Vagina (tissue), 2 donors: ENCODE data around the gene MYO7A. TPM values are rescaled to one million over a fixed set of nuclear protein-coding genes. Genes with fewer than 3 reads are reported as not detected.

Experiments
- DNase-seq, 2 donors: peaks; one replicate each; pipeline ENCODE4 v3.0.0-alpha.2; 2017; ENCODE audit errors: extremely low spot score in 2 of 2
- H3K27ac ChIP-seq: fragments of 200-600 bp; sonication (generic); one replicate; pipeline ENCODE4 v1.5.1; 2019
- H3K27me3 ChIP-seq: fragments of 200-600 bp; sonication (generic); one replicate; pipeline ENCODE4 v1.5.1; 2019
- H3K36me3 ChIP-seq, 2 donors: fragments of 200-600 bp; sonication (generic); one replicate each; pipeline ENCODE4 v1.5.1; 2017 to 2019
- H3K4me1 ChIP-seq: fragments of 200-600 bp; sonication (generic); one replicate; pipeline ENCODE4 v1.5.1; 2019
- H3K4me3 ChIP-seq, 2 donors: fragments of 200-600 bp; sonication (generic); 1 replicate in 1 of 2; 2 replicates in 1 of 2; pipeline ENCODE4 v1.5.1; 2016 to 2019
- H3K9me3 ChIP-seq: fragments of 200-600 bp; sonication (generic); one replicate; pipeline ENCODE4 v1.5.1; 2019
- CTCF ChIP-seq, 3 experiments: fragments of 450-650 bp in 2 of 3; fragments of 200-600 bp in 1 of 3; sonication (generic) in 1 of 3; IDR thresholded peaks; one replicate each; pipeline ENCODE4 v1.5.1; 2017 to 2019; ENCODE audit warnings: antibody characterized with exemption in 3 of 3, mild to moderate bottlenecking in 2 of 3, moderate library complexity in 2 of 3
- POLR2A ChIP-seq, 2 donors: fragments of 450-650 bp; IDR thresholded peaks; one replicate each; pipeline ENCODE4 v1.6.1; 2017; ENCODE audit warnings: antibody characterized with exemption in 2 of 2, mild to moderate bottlenecking in 2 of 2, moderate library complexity in 2 of 2
- POLR2AphosphoS5 ChIP-seq, 2 donors: sonication (generic); formaldehyde crosslinking; IDR thresholded peaks; one replicate each; pipeline ENCODE4 v1.9.0; 2017; ENCODE audit warnings: antibody characterized with exemption in 2 of 2, mild to moderate bottlenecking in 2 of 2, low read depth in 1 of 2; ENCODE audit not compliant: insufficient read depth in 1 of 2
- intact Hi-C: fragments of 100-400 bp; cut with DNase I; formaldehyde crosslinking; loops from one replicate; pipeline ENCODE4 v1.15.1; 2023
- total RNA-seq: library from RNA; depleted of rRNA; stranded (reverse); fragments of >200 nt; gene quantifications from one replicate; pipeline ENCODE4 v1.2.3, GENCODE V29; 2016

MYO7A gene
- total RNA-seq, 1 donor from 2014 or later, result 9.1 TPM

- no peaks in the 10 kb centered on the region for H3K4me1 ChIP-seq
- H3K27me3 ChIP-seq, result no peaks in the 10 kb centered on the region
- H3K36me3 ChIP-seq, result no peaks in the 10 kb centered on the region
- TF ChIP-seq CTCF (IDR thresholded peaks at IDR 0.05), result no peak
- TF ChIP-seq POLR2A (IDR thresholded peaks at IDR 0.05), result no peak
- TF ChIP-seq POLR2AphosphoS5 (IDR thresholded peaks at IDR 0.05; ENCODE audit: insufficient read depth in 1 of 2, low read depth in 1 of 2), result no peak
- H3K27ac ChIP-seq, result no peak overlapping the region
- intact Hi-C loops, result loop anchor here (10.0 kb wide), 1 partner anchor 139 kb away; no protein-coding TSS in a partner anchor
- no peak overlapping the region for H3K4me3 ChIP-seq
- no peaks in the 10 kb centered on the region for H3K9me3 ChIP-seq
- DNase-seq, result no peak
Observed at GRCh38 chr11:77183431-77183984, 55.5 kb downstream of the MYO7A start.

DNA sequence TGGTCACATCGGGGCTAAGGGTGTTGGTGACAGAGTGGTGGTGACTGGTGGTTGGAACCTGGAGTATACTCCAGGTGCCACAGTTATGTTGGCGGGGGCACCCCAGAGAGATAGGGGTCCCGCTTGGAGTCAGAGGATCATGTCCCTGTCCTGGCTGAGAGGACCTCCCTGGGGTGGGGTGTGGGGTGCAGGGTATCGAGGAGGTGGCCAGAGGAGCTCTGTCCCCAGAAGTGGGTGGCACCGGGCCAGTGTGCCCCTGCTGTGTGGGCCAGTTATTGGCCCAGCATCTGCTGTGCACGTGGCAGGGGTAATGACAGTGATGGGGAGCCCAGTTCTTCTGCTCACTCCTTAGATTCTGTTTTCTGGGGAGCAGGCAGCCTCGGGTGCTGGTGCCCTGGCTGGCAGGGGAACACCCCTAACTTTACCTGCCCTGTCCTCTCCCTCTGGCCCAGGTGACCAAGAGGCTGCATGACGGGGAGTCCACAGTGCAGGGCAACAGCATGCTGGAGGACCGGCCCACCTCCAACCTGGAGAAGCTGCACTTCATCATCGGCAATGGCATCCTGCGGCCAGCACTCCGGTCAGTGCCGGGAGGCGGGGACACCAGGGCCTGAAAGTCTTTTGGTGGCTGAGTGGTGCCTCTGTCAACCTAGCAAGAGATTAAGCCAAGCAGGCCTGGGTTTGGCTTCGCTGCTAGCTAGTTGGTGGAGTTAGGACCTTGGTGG, 56.3 kb downstream of the MYO7A start:
- Histone ChIP-seq H3K9me3 (no peaks in the 10 kb centered on the region), H3K4me1 (no peaks in the 10 kb centered on the region), H3K27me3 (no peaks in the 10 kb centered on the region), H3K27ac (no peak overlapping the region), H3K36me3 (no peaks in the 10 kb centered on the region), H3K4me3 (no peak overlapping the region)
- no peak for DNase-seq
- TF ChIP-seq POLR2A (IDR thresholded peaks at IDR 0.05) (no peak), CTCF (IDR thresholded peaks at IDR 0.05) (no peak), POLR2AphosphoS5 (IDR thresholded peaks at IDR 0.05; ENCODE audit: insufficient read depth in 1 of 2, low read depth in 1 of 2) (no peak)
- intact Hi-C loops, result loop anchor here (10.0 kb wide), 1 partner anchor 139 kb away; no protein-coding TSS in a partner anchor

- DNase-seq, result no peak
- no peaks in the 10 kb centered on the region for H3K27me3 ChIP-seq
- TF ChIP-seq CTCF (IDR thresholded peaks at IDR 0.05) (no peak), POLR2AphosphoS5 (IDR thresholded peaks at IDR 0.05; ENCODE audit: insufficient read depth in 1 of 2, low read depth in 1 of 2) (no peak), POLR2A (IDR thresholded peaks at IDR 0.05) (no peak)
- intact Hi-C loops, result loop anchor here (5.0 to 10.0 kb wide), 2 partner anchors 59 to 142 kb away; partner anchors contain the start of gene MYO7A
- no peak overlapping the region for H3K4me3 ChIP-seq
- H3K9me3 ChIP-seq, result no peaks in the 10 kb centered on the region
- no peaks in the 10 kb centered on the region for H3K36me3 ChIP-seq
- H3K4me1 ChIP-seq, result no peaks in the 10 kb centered on the region
- no peak overlapping the region for H3K27ac ChIP-seq
Observed at GRCh38 chr11:77186302-77186701, 58.3 kb downstream of the MYO7A start.

DNA sequence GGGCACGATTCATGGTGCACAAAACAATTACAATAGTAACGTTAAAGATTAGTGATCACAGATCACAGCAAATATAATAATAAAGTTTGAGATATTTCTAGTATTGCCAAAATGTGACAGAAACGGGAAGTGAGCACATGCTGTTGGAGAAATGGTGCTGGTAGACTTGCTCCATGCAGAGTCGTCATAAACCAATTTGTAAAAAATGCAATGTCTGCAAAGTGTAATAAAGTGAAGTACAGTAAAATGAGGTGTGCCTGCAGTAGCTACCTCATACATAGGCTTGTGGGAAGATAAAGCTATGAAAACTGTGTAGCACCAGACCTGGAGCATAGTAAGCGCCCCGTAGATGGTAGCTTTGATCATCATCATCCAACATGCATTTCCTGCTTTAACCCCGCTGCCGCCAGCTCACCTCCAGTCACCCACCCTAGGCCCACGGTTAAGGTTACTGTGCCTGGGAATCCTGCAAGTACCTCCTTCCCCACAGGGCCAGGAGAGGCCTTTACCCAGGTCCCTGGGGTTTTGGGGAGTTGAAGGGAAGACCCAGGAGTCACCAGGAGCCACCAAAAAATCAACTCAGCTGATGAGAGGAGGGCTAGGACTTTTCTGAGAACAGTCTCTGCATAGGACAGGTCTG, 59.2 kb downstream of the MYO7A start:
- H3K27me3 ChIP-seq, result no peaks in the 10 kb centered on the region
- H3K4me3 ChIP-seq, result no peak overlapping the region
- no peaks in the 10 kb centered on the region for H3K36me3 ChIP-seq
- H3K4me1 ChIP-seq, result peaks cover 3% of the 10 kb centered on the region
- no peak overlapping the region for H3K27ac ChIP-seq
- DNase-seq, result no peak
- H3K9me3 ChIP-seq, result no peaks in the 10 kb centered on the region
- no peak for TF ChIP-seq POLR2AphosphoS5 (IDR thresholded peaks at IDR 0.05; ENCODE audit: insufficient read depth in 1 of 2, low read depth in 1 of 2)
- TF ChIP-seq CTCF (IDR thresholded peaks at IDR 0.05), result no peak
- TF ChIP-seq POLR2A (IDR thresholded peaks at IDR 0.05), result no peak
- intact Hi-C loops, result loop anchor here (5.0 to 10.0 kb wide), 2 partner anchors 60 to 142 kb away; partner anchors contain the start of gene MYO7A
